SH-SY5Y (cell line): ENCODE data around the gene PDE1C.

Experiments
- GATA2 ChIP-seq: IDR thresholded peaks from 2 replicates; pipeline ENCODE4 v1.6.1; 2011; ENCODE audit warnings: mild to moderate bottlenecking, low read depth, low read length
- GATA3 ChIP-seq: IDR thresholded peaks from 2 replicates; pipeline ENCODE4 v1.6.1; 2011; ENCODE audit warnings: low read depth, mild to moderate bottlenecking, low read length, moderate library complexity

DNA sequence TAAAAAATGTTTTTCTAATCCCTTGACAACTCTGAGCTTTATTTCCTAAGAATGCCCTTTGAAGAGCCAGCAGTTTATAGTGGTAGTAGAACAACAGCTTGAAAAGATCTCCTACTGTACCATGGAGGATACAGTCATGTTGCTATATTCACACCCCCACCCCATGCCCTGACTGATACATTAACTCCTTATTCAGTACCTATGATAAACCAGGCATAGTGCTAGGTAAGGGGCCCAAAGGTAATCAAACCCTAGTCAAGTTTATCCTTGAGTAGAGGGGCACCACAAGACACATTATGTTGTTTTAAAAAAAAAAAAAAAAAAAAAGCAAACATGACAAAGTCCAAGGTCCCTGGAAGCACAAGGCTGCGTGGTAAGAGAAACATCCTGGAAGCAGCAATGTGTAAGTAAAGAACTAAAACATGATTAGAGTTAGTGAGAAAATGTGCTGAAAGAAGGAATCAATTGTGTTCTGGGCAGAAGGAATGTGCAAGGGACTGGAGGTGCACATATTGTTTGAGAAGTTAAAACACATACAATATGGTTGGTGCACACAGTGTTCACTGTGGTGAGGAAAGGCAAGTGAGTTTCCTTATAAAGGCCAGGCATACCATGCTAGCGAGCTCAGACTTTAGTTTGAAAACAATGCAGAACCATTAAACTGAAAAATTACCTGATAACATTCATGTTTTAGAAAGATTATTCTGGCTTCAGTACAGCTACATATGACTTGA, 51.2 kb downstream of the PDE1C start:
- TF ChIP-seq GATA2 (no peak), GATA3 (no peak)
